Fibroblast of skin of right biceps (primary cell): ENCODE measurements around the gene ZSCAN5B.
"Not testable (repeated sequence)": the region's sequence is repeated elsewhere in the genome, so short reads cannot be mapped to it uniquely, and the experiment has no call there.

ENCODE experiments used
- DNase-seq: peaks from one replicate; pipeline ENCODE4 v3.0.0-alpha.2; 2013

The ZSCAN5B gene, protein sequence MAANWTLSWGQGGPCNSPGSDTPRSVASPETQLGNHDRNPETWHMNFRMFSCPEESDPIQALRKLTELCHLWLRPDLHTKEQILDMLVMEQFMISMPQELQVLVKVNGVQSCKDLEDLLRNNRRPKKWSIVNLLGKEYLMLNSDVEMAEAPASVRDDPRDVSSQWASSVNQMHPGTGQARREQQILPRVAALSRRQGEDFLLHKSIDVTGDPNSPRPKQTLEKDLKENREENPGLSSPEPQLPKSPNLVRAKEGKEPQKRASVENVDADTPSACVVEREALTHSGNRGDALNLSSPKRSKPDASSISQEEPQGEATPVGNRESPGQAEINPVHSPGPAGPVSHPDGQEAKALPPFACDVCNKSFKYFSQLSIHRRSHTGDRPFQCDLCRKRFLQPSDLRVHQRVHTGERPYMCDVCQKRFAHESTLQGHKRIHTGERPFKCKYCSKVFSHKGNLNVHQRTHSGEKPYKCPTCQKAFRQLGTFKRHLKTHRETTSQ

DNA sequence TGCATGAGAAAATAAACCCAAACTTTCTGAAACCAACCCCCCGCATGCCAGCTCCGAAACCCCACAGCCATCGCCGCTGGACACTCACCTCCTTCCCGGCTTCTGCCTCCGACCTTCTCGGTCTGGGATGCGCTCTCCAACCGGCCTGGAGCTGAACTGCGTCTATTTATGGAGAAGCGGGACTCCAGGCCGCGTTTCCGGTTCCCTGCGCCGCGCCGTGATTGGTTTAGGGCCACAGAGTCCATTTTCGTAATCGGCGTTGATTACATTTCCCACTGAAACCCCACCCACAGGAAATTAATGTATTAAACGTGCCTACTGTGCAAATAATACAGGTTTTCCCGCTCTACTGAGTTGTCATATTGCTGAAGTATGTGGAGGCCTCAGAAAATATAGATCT, at the start of gene ZSCAN5B:
Gene ZSCAN5B (minus strand): TSS at position 138 of the 400 bp plus-strand sequence. CDS start 4,731 bp downstream, outside the sequence.
- not testable (repeated sequence) for DNase-seq

DNA sequence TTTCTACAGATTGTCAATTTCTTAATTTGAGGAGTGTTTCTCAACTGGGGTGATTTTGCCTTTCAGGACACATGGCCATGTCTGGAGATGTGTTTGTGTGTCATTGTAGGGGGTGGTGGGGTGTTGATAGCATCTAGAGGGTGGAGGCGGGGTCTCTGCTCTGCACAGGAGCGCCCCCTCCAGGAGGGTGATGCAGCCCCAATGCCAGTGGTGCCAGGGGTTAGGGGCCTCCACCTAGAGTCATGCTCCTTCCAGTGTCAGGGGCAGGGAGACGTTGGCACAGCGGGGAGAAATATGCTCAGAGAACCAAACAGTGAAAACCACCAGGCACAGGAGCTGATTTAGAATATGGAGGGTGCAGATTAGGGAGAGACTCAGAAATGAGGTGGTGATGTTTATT, 48.2 kb upstream of the ZSCAN5B start:
- DNase-seq: not testable (repeated sequence)

DNA sequence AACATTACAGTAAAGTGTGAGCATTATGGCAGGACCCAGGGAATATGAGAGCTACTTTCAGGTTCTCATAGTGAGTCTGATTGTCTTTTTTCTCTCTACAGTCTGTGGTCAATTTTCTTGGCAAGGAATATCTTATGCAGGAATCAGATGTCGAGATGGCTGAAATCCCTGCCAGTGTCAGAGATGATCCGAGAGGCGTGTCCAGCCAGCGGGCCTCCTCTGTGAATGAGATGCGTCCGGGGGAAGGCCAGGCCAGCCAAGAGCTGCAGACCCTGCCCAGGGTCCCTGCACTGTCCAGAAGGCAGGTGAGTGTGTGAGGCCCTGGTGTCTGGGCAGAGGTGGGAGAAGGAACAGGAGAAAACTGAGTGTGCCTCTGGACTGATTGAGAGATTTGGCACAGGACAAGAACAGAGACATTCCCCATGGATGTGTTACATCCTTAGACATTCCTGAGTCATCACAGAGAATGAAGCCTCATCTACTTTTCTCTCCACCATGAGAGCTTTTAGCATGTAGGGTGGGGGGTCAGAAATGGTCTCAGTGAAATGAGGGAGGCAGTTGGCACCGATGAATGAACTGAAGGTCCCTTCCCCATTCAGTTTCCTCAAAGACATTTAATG, 47.6 kb upstream of the ZSCAN5B start:
- DNase-seq: peak; percentile 59

DNA sequence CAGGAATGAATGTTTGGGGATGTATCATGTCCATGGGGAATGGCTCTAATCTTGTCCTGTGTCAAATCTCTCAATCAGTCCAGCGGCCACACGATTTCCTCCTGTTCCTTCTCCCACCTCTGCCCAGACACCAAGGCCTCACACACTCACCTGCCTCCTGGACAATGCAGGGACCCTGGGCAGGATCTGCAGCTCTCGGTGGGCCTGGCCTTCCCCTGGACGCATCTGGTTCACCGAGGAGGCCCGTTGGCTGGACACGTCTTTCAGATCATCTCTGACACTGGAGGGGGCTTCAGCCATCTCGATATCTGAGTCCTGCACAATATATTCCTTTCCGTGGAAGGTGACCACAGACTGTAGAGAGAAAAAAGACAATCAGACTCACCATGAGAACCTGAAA, 25.9 kb upstream of the ZSCAN5B start:
- DNase-seq: no peak

DNA sequence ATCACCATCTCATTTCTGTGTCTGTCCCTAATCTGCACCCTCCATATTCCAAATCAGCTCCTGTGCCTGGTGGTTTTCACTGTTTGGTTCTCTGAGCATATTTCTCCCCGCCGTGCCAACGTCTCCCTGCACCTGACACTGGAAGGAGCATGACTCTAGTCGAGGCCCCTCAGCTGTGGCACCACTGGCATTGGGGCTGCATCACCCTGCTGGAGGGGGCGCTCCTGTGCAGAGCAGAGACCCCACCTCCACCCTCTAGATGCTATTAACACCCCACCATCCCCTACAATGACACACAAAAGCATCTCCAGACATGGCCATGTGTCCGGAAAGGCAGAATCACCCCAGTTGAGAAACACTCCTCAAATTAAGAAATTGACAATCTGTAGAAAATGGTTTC, 25.3 kb upstream of the ZSCAN5B start:
- no peak for DNase-seq

DNA sequence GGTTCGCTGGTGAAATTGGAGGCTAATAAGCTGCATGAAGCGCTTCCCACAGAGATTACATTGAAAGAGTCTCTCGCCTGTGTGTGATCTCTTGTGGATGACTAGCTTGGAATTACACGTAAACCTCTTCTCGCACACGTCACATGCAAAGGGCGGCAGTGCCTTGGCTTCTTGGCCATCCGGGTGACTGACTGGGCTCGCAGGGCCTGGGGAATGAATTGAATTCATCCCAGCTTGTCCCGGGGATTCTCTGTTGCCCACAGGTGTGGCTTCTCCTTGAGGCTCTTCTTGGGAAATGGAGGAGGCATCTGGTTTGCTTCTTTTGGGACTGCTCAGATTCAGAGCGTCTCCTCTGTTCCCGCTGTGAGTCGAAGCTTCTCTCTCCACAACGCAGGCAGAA, 24.3 kb upstream of the ZSCAN5B start:
- DNase-seq: no peak

DNA sequence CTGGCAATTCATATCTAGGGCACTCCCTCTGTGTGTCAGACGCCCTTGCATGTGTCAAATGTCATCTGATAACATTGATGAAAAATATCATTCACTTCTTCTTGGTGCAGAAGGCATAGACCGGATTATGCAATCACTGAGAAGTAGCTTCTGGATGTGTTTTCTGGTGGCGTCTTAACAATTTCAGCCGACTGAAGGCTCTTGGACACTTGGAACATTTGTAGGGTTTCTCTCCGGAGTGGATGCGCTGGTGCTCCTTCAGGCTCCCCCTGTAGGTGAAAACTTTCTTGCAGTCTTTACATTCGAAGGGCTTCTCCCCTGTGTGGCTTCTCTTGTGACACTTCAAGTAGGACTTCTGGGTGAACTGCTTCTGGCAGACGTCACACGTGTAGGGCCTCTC, 23.9 kb upstream of the ZSCAN5B start:
- not testable (repeated sequence) for DNase-seq

DNA sequence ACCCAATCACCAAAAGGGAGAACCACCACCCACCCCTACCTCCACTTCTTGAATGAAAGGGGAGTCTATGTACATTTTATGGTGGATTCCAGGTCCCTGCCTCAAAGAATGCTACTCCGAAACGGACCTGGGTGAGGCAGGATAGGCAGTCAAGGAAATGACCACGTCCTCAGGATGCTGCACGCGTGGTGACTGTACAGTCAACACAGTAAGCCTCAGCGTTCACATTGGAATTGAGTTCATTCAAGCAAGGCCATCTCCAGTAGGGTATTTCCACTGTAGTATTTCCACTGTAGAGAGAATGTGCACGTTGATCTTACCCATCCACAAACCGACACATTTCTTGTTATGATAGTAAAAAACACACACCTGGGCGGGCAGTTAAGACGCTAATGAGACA, 21.4 kb upstream of the ZSCAN5B start:
- DNase-seq: no peak

DNA sequence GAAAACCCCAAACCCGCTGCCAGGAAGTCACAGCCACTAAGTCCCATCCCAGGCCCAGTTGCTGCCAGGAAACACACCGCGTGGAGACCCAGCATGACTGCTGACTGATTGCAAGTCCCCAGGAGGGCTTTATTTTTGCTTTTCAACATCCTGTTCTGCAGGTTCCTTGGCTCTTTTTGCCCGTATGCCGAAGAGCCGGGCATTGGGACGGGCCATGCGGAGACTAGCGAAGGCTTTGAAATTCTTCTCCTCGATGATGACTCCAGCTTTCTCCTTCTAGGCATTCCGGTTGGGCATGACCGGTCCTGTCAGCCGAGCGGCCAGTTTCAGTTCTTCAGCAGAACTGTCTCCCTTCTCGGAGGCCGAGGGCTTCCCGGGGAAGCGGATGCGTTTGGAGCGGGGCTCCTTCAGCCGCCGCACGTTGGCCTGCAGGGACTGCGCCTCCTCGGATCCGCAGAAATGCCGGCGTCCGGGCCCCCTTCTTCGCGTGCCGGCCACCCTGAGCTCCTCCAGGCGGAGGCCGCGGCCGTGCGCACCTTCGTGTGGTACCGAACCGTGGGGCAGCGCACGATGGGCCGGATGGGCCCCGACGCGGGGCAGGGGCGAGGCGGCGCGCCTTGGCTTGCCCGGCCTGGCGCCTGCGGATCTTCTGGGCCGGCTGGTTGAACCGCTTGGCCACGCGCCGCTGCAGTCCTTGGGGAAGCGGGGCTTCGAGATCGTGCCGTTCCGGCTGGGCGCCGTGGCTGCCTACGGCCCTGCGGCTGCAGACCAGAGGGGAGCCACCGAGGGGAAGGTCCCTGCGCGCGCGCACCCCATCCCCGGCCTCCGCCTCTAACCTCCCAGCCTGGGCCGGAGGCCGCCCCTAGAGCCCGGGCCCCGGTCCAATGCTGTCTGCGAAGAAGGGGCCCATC, 19.7 kb upstream of the ZSCAN5B start:
- peak; percentile 25 for DNase-seq

DNA sequence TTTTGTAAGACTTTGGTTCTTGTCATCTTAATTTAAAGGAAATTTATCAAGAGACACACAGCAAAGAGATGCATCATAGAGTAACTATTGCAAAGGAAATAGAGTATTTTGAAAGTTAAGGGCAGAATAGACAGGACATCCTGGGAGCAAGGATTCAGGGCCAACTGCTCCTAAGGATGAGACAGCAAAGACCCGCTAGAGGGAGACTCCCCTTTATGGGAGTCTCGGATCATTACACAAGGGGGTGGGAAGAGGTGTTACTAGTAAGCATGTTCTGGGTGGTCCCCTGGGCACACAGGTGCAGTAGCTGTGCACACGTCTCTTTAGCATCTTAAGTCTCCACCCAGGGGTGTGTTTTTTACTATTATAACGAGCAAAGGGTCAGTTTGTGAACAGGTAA, 14.1 kb upstream of the ZSCAN5B start:
- no peak for DNase-seq

DNA sequence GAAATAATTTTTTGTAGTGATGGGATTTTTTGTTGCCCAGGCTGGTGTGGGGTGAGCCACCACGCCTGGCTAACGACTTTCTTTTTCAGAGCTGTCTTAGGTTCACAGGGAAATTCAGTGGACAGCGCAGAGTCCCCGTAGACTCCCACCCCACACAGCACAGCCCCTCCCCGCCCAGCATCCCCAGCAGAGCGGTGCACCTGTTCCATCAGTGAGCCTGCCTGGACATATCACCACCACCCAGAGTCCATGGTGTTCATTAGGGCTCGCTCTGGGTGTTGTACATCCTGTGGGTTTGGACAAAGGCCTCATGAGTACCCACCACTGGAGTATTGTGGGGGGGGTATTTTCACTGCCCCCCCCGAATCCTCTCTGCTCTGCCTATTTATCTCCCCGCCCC, 12.5 kb upstream of the ZSCAN5B start:
- not testable (repeated sequence) for DNase-seq

DNA sequence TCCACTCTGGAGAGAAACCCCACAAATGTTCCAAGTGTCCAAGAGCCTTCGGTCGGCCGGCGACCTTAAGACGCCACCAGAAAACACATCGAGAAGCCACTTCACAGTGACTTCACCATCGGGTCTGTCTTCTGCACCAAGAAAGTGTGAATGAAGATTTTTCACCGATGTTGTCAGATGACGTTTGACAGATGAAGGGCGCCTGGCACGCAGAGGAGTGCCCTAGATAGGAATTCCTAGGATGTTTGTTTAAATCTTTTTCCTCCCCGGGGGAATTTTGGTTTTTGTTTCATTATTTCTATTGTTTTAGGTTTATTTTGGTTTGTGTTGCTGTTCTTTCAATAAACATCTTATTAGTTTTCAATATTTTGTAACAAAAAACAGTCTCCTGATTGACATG, 11.5 kb upstream of the ZSCAN5B start:
- no peak for DNase-seq

DNA sequence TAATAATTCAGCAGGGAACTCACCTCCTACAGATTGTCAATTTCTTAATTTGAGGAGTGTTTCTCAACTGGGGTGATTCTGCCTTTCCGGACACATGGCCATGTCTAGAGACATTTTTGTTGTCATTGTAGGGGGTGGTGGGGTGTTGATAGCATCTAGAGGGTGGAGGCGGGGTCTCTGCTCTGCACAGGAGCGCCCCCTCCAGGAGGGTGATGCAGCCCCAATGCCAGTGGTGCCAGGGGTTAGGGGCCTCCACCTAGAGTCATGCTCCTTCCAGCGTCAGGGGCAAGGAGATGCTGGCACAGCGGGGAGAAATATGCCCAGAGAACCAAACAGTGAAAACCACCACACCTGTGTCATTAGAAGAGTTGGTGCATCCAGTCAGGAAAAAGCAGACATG, 10.0 kb upstream of the ZSCAN5B start:
- not testable (repeated sequence) for DNase-seq

DNA sequence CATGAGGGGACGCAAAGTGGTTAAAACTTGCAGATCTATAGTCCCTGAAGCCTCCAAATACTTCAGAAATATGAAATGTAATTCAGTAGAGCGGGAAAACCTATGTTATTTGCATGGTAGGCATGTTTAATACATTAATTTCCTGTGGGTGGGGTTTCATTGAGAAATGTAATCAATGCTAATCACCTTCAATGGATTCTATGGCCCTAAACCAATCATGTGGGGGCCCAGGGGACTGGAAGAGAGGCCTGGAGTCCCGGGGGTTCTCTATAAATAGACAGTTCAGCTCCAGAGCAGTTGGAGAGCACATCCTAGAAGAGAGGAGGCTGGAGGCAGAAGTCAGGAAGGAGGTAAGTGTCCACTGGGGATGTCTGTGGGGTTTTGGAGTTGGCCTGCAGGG, 4.4 kb upstream of the ZSCAN5B start, which contains the start of gene ZSCAN5C:
Gene ZSCAN5C (plus strand): TSS at position 301 of the 400 bp plus-strand sequence. CDS start 3,641 bp downstream, outside the sequence.
- DNase-seq: no peak

DNA sequence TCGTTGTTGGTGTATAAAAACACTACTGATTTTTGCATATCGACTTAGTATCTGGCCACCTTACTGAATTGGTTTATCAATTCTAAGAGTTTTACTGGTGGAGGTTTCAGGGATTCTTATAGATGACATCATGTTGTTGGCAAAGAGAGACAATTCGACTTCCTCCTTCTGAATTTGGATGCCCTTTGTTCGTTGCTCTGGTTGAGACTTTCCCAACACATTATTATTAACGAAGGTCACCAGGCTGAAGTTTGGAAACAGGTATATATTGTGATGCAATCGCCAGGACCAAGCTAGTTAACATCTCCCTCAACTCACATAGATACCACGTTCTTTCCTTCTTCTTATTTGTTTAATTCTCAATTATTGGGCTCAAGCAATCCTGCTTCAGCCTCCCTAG, 2.1 kb upstream of the ZSCAN5B start:
- DNase-seq: no peak

DNA sequence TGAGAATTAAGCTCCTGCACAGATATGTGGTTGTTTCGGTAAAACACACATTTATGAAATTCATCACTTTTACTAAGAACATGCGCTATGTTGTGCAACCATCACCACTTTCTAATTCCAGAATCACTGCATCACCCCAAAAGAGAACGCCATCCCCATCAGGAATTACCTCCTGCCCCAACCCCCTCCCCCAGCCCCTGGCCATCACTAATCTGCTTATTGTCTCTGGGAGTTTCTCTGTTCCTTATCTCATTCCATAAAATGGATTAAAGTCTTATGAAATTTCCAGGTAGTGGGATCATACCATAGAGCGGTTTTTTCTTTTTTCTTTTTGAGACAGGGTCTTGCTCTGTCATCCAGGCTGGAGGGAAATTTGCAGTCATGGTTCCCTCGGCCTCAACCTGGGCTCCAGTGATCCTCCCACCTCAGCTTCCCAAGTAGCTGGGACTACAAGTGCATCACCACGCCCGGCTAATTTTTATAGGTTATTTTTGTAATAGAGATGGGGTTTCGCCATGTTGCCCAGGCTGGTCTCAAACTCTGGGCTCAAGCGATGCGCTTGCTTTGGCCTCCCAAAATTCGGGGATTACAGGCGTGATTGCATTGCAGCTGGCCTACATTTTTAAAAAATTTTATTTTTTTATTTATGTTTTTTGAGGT, 3.5 kb downstream of the ZSCAN5B start:
- DNase-seq: no peak

DNA sequence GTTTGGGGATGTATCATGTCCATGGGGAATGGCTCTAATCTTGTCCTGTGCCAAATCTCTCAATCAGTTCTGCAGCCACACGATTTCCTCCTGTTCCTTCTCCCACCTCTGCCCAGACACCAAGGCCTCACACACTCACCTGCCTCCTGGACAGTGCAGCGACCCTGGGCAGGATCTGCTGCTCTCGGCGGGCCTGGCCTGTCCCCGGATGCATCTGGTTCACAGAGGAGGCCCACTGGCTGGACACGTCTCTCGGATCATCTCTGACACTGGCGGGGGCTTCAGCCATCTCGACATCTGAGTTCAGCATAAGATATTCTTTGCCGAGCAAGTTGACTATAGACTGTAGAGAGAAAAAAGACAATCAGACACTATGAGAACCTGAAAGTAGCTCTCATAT, 5.9 kb downstream of the ZSCAN5B start:
- DNase-seq: no peak

DNA sequence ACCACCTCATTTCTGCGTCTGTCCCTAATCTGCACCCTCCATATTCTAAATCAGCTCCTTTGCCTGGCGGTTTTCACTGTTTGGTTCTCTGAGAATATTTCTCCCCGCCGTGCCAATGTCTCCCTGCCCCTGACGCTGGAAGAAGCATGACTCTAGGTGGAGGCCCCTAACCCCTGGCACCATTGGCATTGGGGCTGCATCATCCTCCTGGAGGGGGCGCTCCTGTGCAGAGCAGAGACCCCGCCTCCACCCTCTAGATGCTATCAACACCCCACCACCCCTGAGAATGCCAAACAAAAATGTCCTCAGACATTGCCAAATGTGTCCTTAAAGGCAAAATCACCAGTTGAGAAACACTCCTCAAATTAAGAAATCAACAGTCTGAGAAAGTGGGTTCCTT, 6.5 kb downstream of the ZSCAN5B start:
- DNase-seq: no peak

DNA sequence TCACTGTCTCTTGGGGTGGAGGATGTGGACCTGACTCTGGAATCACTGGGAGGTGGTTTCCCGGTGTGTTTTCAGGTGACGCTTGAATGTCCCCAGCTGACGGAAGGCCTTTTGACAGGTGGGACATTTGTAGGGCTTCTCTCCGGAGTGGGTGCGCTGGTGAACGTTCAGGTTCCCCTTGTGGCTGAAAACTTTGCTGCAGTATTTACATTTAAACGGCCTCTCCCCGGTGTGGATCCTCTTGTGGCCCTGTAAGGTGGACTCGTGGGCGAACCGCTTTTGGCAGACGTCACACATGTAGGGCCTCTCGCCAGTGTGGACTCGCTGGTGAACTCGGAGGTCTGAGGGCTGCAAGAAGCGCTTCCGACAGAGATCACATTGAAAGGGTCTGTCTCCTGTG, 7.8 kb downstream of the ZSCAN5B start:
- DNase-seq: no peak

DNA sequence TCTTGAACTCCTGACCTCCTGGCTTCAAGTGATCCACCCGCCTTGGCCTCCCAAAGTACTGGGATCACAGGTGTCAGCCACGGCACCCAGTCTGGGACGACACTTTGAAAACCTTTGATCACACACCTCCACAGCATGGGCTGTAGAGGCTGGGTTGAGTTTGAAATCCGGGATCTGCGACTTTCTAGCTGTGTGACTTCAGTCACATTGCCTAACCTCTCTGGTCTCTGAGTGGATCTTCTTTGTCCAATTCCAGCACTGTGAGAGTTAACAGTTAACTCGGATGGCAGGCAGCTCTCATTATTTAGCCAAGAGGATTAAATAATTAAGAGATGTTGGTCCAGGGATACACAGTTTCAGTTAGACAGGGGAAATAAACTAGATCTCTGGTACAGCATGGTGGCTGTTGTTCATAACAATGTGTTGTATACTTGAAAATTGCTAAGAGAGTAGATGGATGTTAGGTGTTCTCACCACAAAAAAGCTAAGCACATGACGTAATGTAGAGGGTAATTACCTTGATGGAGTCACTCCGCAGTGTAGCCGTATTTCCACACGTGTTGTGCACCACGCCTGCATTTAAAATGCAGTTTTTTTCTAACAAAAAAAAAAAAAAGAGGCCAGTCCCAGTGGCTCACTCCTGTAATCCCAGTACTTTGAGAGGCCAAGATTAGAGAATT, 19.9 kb downstream of the ZSCAN5B start:
- DNase-seq: no peak

DNA sequence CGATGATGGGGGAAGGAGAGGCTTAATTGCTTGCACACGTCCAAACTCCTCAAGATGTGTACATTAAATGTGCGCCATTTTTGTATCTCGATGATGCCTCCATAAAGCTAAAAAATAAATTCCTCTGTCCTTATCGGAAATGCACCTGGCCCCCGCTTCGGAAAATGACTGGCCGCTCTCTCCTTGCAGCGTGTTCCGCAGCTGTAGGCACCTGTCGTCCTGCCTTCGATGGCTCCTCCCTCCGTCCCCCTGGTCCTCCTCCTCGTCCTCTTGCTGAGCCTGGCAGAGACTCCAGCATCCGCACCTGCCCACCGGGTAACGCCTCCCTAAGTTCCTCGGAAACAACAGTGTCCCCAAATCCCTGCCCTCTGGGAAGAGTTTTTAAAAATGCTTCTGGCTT, 20.7 kb downstream of the ZSCAN5B start:
- DNase-seq: no peak

DNA sequence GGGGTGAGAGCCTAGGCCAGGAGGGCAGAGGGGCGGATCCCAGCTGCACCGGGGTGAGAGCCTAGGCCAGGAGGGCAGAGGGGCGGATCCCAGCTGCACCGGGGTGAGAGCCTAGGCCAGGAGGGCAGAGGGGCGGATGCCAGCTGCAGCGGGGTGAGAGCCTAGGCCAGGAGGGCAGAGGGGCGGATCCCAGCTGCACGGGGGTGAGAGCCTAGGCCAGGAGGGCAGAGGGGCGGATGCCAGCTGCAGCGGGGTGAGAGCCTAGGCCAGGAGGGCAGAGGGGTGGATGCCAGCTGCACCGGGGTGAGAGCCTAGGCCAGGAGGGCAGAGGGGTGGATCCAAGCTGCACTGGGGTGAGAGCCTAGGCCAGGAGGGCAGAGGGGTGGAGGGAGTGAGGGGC, 21.3 kb downstream of the ZSCAN5B start:
- not testable (repeated sequence) for DNase-seq
